Measurements from ENCODE around the gene MGA. TPM values are rescaled to one million over a fixed set of nuclear protein-coding genes. Genes with fewer than 3 reads are reported as not detected.
A peak's percentile ranks its signal among the peaks of the same experiment; 100 is the strongest.

Gene MGA
- total RNA-seq, 2 donors from 2014 or later, result 26.9 to 28.2 TPM

DNA sequence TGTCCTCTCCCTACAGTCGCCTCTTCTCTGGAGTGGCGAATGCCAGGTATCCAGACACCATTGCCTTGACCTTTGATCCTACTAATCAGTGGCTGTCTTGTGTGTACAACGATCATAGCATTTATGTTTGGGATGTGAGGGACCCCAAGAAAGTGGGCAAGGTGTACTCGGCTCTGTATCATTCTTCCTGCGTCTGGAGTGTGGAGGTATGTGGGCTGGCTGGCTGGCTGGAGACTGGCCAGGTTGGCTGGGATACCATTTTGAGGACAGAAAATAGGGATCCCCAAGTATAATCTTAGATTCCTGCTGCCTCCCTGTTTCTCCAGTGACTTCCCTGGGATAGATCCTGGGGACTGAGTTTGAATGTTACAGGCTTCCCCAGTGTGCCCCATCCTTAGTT is 154.3 kb downstream of the MGA start:
- DNase-seq (no peak), ATAC-seq (no peak)
- intact Hi-C loops (cut with DNase I, micrococcal nuclease), result loop anchor here in 1 of 2 donors (5.0 kb wide), 1 partner anchor 42 kb away; the partner anchor contains the start of gene MAPKBP1

DNA sequence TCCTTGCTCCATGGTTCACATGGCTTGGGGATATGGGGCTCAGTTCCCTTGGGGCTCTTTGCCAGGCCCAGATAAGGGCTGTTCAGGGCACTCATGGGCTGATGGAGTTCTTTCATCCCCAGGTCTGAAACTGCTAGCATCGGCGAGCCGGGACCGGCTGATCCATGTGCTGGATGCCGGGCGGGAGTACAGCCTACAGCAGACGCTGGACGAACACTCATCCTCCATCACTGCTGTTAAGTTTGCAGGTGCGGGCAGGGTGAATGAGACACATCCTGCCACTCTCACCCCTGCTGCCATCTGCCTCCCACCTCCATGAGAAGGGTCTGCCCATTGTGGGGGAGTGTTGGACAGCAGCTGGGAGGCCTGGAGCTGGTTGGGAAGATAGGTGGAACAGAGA is 156.6 kb downstream of the MGA start:
- no peak for DNase-seq
- no peak for ATAC-seq
- intact Hi-C loops (cut with DNase I, micrococcal nuclease), result no loop called here

DNA sequence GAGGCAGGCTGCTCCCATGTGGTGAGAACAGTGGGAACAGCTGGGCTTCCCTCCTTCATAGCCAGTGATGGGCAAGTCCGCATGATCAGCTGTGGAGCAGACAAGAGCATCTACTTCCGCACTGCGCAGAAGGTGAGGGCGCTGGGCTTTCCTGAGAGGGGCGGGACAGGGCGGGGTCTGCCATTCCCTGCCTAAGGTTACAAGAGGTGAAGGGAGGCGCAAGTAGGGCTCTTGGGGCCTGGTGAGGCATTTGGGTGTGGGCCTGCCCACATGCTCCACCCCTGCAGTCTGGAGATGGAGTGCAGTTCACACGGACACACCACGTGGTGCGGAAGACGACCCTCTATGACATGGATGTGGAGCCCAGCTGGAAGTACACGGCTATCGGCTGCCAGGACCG is 157.1 kb downstream of the MGA start:
- ATAC-seq (no peak), DNase-seq (no peak)
- intact Hi-C loops (cut with DNase I, micrococcal nuclease), result no loop called here

DNA sequence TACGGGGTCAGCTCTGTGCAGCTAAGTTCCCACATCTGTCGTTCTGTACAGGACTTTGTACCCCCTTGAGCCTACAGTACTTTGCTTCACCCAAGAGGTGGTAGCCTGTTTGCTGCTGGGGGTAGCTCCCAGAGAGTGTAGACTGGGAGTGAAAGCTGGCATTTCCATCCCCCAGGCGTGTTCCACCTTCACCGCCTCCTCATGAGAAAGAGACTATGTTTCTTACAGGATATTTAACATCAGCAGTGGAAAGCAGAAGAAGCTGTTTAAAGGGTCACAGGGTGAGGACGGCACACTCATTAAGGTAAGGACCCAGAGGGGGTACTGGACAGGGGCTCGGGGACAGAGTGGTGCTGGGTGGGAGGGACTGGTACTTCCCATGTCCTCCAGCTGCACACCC is 157.6 kb downstream of the MGA start:
- intact Hi-C loops (cut with DNase I, micrococcal nuclease), result no loop called here
- ATAC-seq (no peak), DNase-seq (no peak)

DNA sequence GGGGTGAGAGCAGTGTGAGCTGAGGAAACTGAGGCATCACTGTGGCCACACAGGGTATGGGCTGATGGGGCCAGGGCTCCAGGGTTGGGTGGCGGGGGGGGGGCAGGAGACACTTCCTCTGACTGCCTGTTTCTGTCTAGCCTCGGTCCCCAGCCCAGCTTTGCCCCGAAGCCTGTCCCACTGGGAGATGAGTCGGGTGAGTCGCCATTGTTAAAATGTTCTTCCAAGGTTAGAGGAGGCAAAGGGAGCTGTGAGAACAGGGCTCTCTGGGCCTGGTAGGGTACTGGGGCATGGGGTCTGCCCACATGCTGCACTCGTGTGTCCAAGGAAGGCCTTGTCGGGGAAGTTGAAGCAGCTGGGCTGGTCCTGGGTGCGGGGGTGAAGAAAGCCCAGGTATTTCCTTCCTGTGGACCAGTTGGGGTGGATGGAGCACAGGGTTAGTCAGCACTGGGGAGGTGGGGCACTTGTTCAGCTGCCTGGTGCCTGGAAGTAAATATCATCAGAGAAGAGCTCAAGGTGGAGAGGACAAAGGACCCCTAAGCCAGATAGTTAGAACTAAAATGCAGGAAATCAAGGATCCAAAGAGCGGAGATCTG is 159.3 kb downstream of the MGA start:
- DNase-seq (no peak), ATAC-seq (no peak)
- intact Hi-C loops (cut with DNase I, micrococcal nuclease), result no loop called here

DNA sequence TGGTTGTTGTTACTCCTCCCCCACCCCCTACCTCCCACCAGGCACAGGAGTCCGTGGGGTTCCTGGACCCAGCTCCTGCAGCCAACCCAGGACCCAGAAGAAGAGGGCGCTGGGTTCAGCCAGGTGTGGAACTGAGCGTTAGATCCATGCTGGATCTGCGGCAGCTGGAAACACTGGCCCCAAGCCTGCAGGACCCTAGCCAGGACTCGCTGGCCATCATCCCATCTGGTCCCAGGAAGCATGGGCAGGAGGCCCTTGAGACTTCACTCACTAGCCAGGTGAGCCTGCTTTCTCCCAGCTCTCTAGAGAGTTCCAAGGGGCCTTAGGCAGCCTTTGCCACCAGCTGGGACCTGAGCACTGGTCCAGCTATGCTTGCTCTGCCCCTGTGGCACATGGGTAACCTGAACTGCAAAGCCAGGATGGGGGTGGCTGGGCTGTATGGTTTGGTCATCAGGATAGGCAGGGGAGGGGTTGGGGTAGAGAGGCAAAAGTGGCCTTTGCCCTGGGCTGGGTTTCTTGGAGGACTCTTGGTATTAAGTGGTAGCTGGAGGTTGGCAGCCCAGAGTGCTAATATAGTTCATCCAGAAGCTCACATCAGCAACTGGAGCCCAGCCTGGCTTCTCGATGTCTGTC is 160.7 kb downstream of the MGA start:
- peak; percentile 72 for ATAC-seq

DNA sequence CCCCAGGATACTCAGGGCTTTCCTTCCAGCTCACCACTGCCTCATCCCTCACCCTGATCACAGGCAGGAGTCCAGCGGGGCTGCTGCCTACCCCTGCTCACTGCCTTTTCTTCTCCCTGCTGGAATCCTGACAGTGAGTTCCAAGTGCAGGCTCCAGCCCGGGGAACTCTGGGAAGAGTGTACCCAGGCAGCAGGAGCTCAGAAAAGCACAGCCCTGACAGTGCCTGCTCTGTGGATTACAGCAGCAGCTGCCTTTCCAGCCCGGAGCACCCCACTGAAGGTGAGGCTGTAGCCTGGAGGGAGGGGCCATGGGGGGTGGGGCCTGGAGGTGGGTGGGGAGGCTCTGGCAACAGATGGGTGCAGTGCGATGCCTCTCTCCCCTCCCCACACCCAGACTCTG is 161.6 kb downstream of the MGA start:
- intact Hi-C loops (cut with DNase I, micrococcal nuclease), result no loop called here
- ATAC-seq (no peak), DNase-seq (no peak)

More for the DNA sequence above, 160.7 kb downstream of the MGA start:
- DNase-seq, result no peak
- intact Hi-C loops (cut with DNase I, micrococcal nuclease), result no loop called here

DNA sequence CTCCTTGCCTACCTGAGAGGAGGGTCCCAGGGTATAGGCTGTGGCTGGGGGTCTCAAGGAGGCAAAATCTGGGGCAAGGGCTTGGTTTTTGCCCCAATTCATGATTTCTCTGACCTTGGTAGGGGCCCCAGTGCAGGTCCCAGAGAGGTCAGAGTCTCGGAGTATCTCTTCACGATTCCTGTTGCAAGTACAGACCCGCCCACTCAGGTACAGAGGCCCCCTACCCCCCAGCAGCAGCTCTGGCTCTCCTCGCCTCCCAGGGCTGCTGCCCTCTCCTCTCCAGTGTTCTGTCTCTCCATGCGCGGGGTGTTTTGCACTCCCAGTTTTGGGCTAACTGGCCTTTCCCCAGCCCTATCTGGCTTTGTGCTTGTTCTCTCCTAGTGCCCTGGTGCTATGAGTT is 162.3 kb downstream of the MGA start:
- DNase-seq (no peak), ATAC-seq (no peak)
- intact Hi-C loops (cut with DNase I, micrococcal nuclease), result no loop called here

Small RNAs within 50 kb of the gene (microRNA-seq; reads per million reads assigned to microRNA genes)
- gene MIR626, result 0 reads per million in 2 donors

Other genes with a start within 250 kb of the MGA start
- gene RTF1, start 243.3 kb upstream of the MGA start, total RNA-seq, result 10 to 100 TPM; 28.8 to 32.7 TPM
- gene ITPKA, start 166.5 kb upstream of the MGA start, total RNA-seq, result 10 to 100 TPM; 46.4 to 50.9 TPM
- 10 to 100 TPM; 12.0 to 18.7 TPM for gene LTK, start 146.6 kb upstream of the MGA start, total RNA-seq
- gene RPAP1, start 116.1 kb upstream of the MGA start, total RNA-seq, result 10 to 100 TPM; 20.5 to 26.1 TPM
- gene TYRO3, start 101.2 kb upstream of the MGA start, total RNA-seq, result 1 to 10 TPM; 2.0 to 2.6 TPM
- gene MAPKBP1, start 114.1 kb downstream of the MGA start, total RNA-seq, result 10 to 100 TPM; 12.2 to 15.2 TPM
- gene JMJD7, start 167.7 kb downstream of the MGA start, total RNA-seq, result 10 to 100 TPM in 1 of 2 donors, 1 to 10 TPM in 1; 8.4 to 10.9 TPM
- 1 to 10 TPM; 3.4 to 4.1 TPM for gene PLA2G4B, start 178.4 kb downstream of the MGA start, total RNA-seq
- 1 to 10 TPM in 1 of 2 donors, under 1 TPM in 1; 0.64 to 1.4 TPM for gene SPTBN5, start 233.6 kb downstream of the MGA start, total RNA-seq